ENCODE measurements around the gene DISP2. TPM values are rescaled to one million over a fixed set of nuclear protein-coding genes. Genes with fewer than 3 reads are reported as not detected.

DISP2 gene, protein sequence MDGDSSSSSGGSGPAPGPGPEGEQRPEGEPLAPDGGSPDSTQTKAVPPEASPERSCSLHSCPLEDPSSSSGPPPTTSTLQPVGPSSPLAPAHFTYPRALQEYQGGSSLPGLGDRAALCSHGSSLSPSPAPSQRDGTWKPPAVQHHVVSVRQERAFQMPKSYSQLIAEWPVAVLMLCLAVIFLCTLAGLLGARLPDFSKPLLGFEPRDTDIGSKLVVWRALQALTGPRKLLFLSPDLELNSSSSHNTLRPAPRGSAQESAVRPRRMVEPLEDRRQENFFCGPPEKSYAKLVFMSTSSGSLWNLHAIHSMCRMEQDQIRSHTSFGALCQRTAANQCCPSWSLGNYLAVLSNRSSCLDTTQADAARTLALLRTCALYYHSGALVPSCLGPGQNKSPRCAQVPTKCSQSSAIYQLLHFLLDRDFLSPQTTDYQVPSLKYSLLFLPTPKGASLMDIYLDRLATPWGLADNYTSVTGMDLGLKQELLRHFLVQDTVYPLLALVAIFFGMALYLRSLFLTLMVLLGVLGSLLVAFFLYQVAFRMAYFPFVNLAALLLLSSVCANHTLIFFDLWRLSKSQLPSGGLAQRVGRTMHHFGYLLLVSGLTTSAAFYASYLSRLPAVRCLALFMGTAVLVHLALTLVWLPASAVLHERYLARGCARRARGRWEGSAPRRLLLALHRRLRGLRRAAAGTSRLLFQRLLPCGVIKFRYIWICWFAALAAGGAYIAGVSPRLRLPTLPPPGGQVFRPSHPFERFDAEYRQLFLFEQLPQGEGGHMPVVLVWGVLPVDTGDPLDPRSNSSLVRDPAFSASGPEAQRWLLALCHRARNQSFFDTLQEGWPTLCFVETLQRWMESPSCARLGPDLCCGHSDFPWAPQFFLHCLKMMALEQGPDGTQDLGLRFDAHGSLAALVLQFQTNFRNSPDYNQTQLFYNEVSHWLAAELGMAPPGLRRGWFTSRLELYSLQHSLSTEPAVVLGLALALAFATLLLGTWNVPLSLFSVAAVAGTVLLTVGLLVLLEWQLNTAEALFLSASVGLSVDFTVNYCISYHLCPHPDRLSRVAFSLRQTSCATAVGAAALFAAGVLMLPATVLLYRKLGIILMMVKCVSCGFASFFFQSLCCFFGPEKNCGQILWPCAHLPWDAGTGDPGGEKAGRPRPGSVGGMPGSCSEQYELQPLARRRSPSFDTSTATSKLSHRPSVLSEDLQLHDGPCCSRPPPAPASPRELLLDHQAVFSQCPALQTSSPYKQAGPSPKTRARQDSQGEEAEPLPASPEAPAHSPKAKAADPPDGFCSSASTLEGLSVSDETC (N-terminal part only)
- total RNA-seq, result under 0.01 TPM in 2 replicates

GRCh38 chr15:40357723-40358470 lies at the start of gene DISP2:
TSS of gene DISP2 (plus strand) at chr15:40358219. CDS start at chr15:40358322, 103 bp downstream.

GRCh38 chr15:40323239-40323952 lies 34.6 kb upstream of the DISP2 start, which contains the start of gene INAFM2:
TSS of gene INAFM2 (plus strand) at chr15:40323692. CDS start at chr15:40324056, 364 bp downstream.

GRCh38 chr15:40340740-40341400 lies 17.1 kb upstream of the DISP2 start, which contains the start of gene CCDC9B:
TSS of gene CCDC9B (minus strand) at chr15:40340939. CDS start at chr15:40340819, 120 bp downstream.

GRCh38 chr15:40382580-40383456 lies 24.8 kb downstream of the DISP2 start, which contains the start of gene KNSTRN:
TSS of gene KNSTRN (plus strand) at chr15:40382721. CDS start at chr15:40382836, 115 bp downstream.

DNA sequence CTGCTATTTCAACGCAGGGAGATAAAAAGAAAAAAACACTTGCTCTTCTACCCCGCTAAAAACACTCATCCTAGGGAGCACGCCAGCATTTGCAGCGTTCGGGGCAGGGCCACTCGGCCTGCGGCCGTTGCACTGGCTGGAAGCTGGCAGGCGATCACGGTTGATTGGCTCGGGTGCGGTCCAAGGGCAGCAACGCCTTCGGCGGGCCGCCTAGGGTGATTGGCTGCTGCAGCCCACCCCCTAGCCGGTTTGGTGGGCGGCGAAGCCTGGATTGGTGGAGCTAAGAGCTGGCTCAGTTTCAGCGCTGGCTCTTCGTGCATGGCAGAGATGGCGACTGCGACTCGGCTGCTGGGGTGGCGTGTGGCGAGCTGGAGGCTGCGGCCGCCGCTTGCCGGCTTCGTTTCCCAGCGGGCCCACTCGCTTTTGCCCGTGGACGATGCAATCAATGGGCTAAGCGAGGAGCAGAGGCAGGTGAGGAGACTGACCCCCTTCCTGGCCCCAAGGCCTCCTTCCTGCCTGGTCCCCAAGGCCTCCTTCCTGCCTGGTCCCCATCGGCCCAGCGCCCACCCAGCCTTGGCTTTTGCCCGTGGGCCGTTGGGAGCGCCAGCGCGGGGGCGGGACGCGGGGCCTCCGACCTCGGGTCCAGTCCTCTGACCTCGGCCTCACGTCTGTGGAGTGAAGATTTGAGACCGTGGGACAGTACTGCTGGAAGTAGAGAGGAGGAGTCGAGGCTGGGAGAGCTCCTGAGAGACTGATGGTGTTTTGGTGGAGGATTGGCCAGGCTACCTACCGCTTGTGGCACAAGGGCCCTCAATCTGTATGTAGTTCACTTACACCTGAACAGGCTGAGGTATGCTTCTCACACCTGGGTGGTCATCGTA lies 47.7 kb downstream of the DISP2 start, which contains the start of gene IVD:
TSS of gene IVD (plus strand) at position 295 of the 881 bp plus-strand sequence. CDS start at position 328, 33 bp downstream.

Other genes starting within 250 kb of the DISP2 start
- gene BMF, start 249.3 kb upstream of the DISP2 start, total RNA-seq, result 0.85 and 2.4 TPM in 2 replicates
- 1.7 and 2.3 TPM in 2 replicates for gene BUB1B, start 197.2 kb upstream of the DISP2 start, total RNA-seq
- 12.8 and 13.4 TPM in 2 replicates for gene PAK6, start 119.2 kb upstream of the DISP2 start, total RNA-seq
- not detected in 2 replicates for gene ANKRD63, start 75.2 kb upstream of the DISP2 start, total RNA-seq
- under 0.01 TPM in 1 of 2 replicates, not detected in the other for gene PLCB2, start 50.3 kb upstream of the DISP2 start, total RNA-seq
- gene INAFM2, start 34.5 kb upstream of the DISP2 start, total RNA-seq, result 8.3 and 10.6 TPM in 2 replicates
- 5.3 and 36.4 TPM in 2 replicates for gene CCDC9B, start 17.3 kb upstream of the DISP2 start, total RNA-seq
- gene PHGR1, start 7.2 kb upstream of the DISP2 start, total RNA-seq, result not detected in 2 replicates
- 36.1 and 38.2 TPM in 2 replicates for gene KNSTRN, start 24.5 kb downstream of the DISP2 start, total RNA-seq
- 18.3 and 21.9 TPM in 2 replicates for gene IVD, start 47.6 kb downstream of the DISP2 start, total RNA-seq
- gene BAHD1, start 82.7 kb downstream of the DISP2 start, total RNA-seq, result 5.3 TPM in 2 replicates
- gene CHST14, start 112.8 kb downstream of the DISP2 start, total RNA-seq, result 2.3 and 2.9 TPM in 2 replicates
- gene CCDC32, start 206.8 kb downstream of the DISP2 start, total RNA-seq, result 14.3 and 15.7 TPM in 2 replicates
- 16.8 and 19.8 TPM in 2 replicates for gene RPUSD2, start 211.1 kb downstream of the DISP2 start, total RNA-seq
- 1.1 and 2.2 TPM in 2 replicates for gene KNL1, start 236.0 kb downstream of the DISP2 start, total RNA-seq